H1 (cell line): Measurements from ENCODE around the gene ANKRD40. TPM values are rescaled to one million over a fixed set of nuclear protein-coding genes. Genes with fewer than 3 reads are reported as not detected.

Source experiments
- CTCF ChIA-PET: fragments of 300-600 bp; sonication (Branson Sonifier 250); formaldehyde crosslinking; loops from one replicate; lab custom pipeline; 2021; ENCODE audit not compliant: partially characterized antibody; lab: Charles Lee
- POLR2A ChIA-PET: fragments of 300-600 bp; sonication (Branson Sonifier 250); formaldehyde crosslinking; loops from one replicate; lab custom pipeline; 2021; ENCODE audit warnings: inconsistent platforms; ENCODE audit not compliant: partially characterized antibody; lab: Charles Lee
- DNase-seq, 2 experiments: peaks; one replicate each; pipeline versions ENCODE4 v3.0.0 to v3.0.0-alpha.2; 2010 to 2022; ENCODE audit warnings: low spot score in 2 of 2, low read depth in 1 of 2, mixed read lengths in 1 of 2
- FAIRE-seq: peaks from 2 replicates; lab custom pipeline; 2011; peaks lifted over from hg19 to GRCh38; lab: Jason Lieb, UNC
- H2AFZ ChIP-seq: 2 replicates; pipeline ENCODE4 v1.8.1; 2012; ENCODE audit warnings: low read length, inconsistent platforms
- H2AK5ac ChIP-seq: 2 replicates; pipeline ENCODE4 v1.6.1; 2013; ENCODE audit warnings: low read depth, low read length
- H2BK120ac ChIP-seq: replicated peaks from 2 replicates; pipeline ENCODE3; 2013; ENCODE audit warnings: low read depth, low read length, inconsistent platforms
- H2BK12ac ChIP-seq: 2 replicates; pipeline ENCODE4 v1.6.1; 2013; ENCODE audit warnings: low read depth, low read length
- H2BK15ac ChIP-seq: 2 replicates; pipeline ENCODE4 v1.6.1; 2013; ENCODE audit warnings: low read length
- H2BK20ac ChIP-seq: 2 replicates; pipeline ENCODE4 v1.6.1; 2013; ENCODE audit warnings: low read length
- H2BK5ac ChIP-seq: 2 replicates; pipeline ENCODE4 v1.6.1; 2013; ENCODE audit warnings: low read depth, low read length
- H3K14ac ChIP-seq: 2 replicates; pipeline ENCODE4 v1.6.1; 2013; ENCODE audit warnings: inconsistent platforms; ENCODE audit not compliant: insufficient read length
- H3K18ac ChIP-seq: 2 replicates; pipeline ENCODE4 v1.6.1; 2013; ENCODE audit warnings: low read length; ENCODE audit errors: extremely low read depth
- H3K23ac ChIP-seq: 2 replicates; pipeline ENCODE4 v1.6.1; 2013; ENCODE audit warnings: inconsistent platforms; ENCODE audit not compliant: insufficient read length
- H3K23me2 ChIP-seq: 2 replicates; pipeline ENCODE4 v1.6.1; 2013; ENCODE audit warnings: low read depth, low read length
- H3K27ac ChIP-seq: 2 replicates; pipeline ENCODE4 v1.6.1; 2011; ENCODE audit warnings: low read depth, low read length, inconsistent platforms
- H3K27me3 ChIP-seq, 4 experiments: replicated peaks in 1 of 4; 1 replicate in 1 of 4; 2 replicates in 3 of 4; pipeline versions ENCODE4 v1.6.1 to v1.8.1; 2011 to 2013; ENCODE audit warnings: low read length in 3 of 4, mild to moderate bottlenecking in 3 of 4, inconsistent platforms in 2 of 4, mixed read lengths in 2 of 4, moderate library complexity in 1 of 4; ENCODE audit not compliant: control insufficient read depth in 3 of 4, insufficient read depth in 3 of 4; ENCODE audit errors: extremely low read depth in 1 of 4
- H3K36me3 ChIP-seq, 4 experiments: 2 replicates each; pipeline versions ENCODE4 v1.6.1 to v1.8.1; 2011 to 2013; ENCODE audit warnings: mild to moderate bottlenecking in 4 of 4, low read length in 3 of 4, moderate library complexity in 2 of 4, control low read depth in 1 of 4, inconsistent platforms in 1 of 4; ENCODE audit not compliant: insufficient read depth in 4 of 4, control insufficient read depth in 2 of 4
- H3K4ac ChIP-seq: replicated peaks from 2 replicates; pipeline ENCODE3; 2013; ENCODE audit warnings: low read length, low read depth, mixed read lengths, inconsistent platforms; ENCODE audit not compliant: insufficient read length
- H3K4me1 ChIP-seq, 4 experiments: replicated peaks in 1 of 4; 1 replicate in 1 of 4; 2 replicates in 3 of 4; pipeline versions ENCODE4 v1.6.1 to v1.8.1; 2011 to 2013; ENCODE audit warnings: low read length in 3 of 4, inconsistent platforms in 2 of 4, mixed read lengths in 1 of 4; ENCODE audit not compliant: insufficient read depth in 4 of 4, control insufficient read depth in 3 of 4
- H3K4me2 ChIP-seq, 2 experiments: 2 replicates each; pipeline versions ENCODE4 v1.6.1 to v1.8.1; 2011 to 2013; ENCODE audit warnings: low read depth in 2 of 2, low read length in 2 of 2, control low read depth in 1 of 2, inconsistent platforms in 1 of 2, mild to moderate bottlenecking in 1 of 2; ENCODE audit not compliant: insufficient read depth in 1 of 2
- H3K4me3 ChIP-seq, 4 experiments: fragments of 200-600, 300-600 bp in 1 of 4; sonication (generic), shearing (Covaris generic), sonication (Bioruptor Twin) in 1 of 4; 2 replicates each; pipeline versions ENCODE4 v1.5.1 to v1.8.1; 2011 to 2016; ENCODE audit warnings: low read length in 4 of 4, low read depth in 3 of 4, control low read depth in 2 of 4, inconsistent platforms in 2 of 4, mild to moderate bottlenecking in 2 of 4, mixed read lengths in 1 of 4, moderate library complexity in 1 of 4; ENCODE audit not compliant: insufficient read depth in 2 of 4; ENCODE audit errors: extremely low read depth in 1 of 4
- H3K56ac ChIP-seq: replicated peaks from 2 replicates; pipeline ENCODE3; 2013; ENCODE audit warnings: low read depth, mild to moderate bottlenecking, mixed read lengths, low read length, inconsistent platforms; ENCODE audit not compliant: insufficient read length
- H3K79me1 ChIP-seq: 2 replicates; pipeline ENCODE4 v1.6.1; 2013; ENCODE audit warnings: low read depth, low read length, control low read depth
- H3K79me2 ChIP-seq, 2 experiments: 2 replicates each; pipeline versions ENCODE4 v1.6.1 to v1.8.1; 2012 to 2013; ENCODE audit warnings: low read length in 2 of 2, mild to moderate bottlenecking in 2 of 2, inconsistent platforms in 1 of 2; ENCODE audit not compliant: insufficient read depth in 2 of 2, control insufficient read depth in 1 of 2
- H3K9ac ChIP-seq, 4 experiments: replicated peaks in 1 of 4; 1 replicate in 1 of 4; 2 replicates in 3 of 4; pipeline versions ENCODE4 v1.6.1 to v1.8.1; 2011 to 2013; ENCODE audit warnings: low read depth in 3 of 4, low read length in 3 of 4, control low read depth in 2 of 4, mild to moderate bottlenecking in 2 of 4, moderate library complexity in 2 of 4, inconsistent platforms in 1 of 4; ENCODE audit errors: extremely low read depth in 1 of 4
- H3K9me3 ChIP-seq, 2 experiments: 2 replicates each; pipeline versions ENCODE4 v1.6.1 to v1.8.1; 2012 to 2013; ENCODE audit warnings: mild to moderate bottlenecking in 2 of 2, moderate library complexity in 2 of 2, control low read depth in 1 of 2, inconsistent platforms in 1 of 2, low read depth in 1 of 2, low read length in 1 of 2, mixed read lengths in 1 of 2; ENCODE audit not compliant: insufficient read depth in 2 of 2
- H4K20me1 ChIP-seq, 2 experiments: replicated peaks in 1 of 2; 2 replicates each; pipeline versions ENCODE3 to v1.8.1; 2011 to 2013; ENCODE audit warnings: inconsistent platforms in 2 of 2, low read length in 2 of 2, mild to moderate bottlenecking in 1 of 2; ENCODE audit not compliant: insufficient read depth in 2 of 2, control insufficient read depth in 1 of 2
- H4K5ac ChIP-seq: 2 replicates; pipeline ENCODE4 v1.6.1; 2013; ENCODE audit warnings: low read length, low read depth, mixed read lengths, inconsistent platforms; ENCODE audit not compliant: insufficient read length
- H4K8ac ChIP-seq: 2 replicates; pipeline ENCODE4 v1.8.0; 2013; ENCODE audit warnings: mild to moderate bottlenecking, moderate library complexity, low read length, inconsistent platforms; ENCODE audit not compliant: insufficient read depth; ENCODE audit errors: extremely low read depth
- H4K91ac ChIP-seq: replicated peaks from 2 replicates; pipeline ENCODE3; 2013; ENCODE audit warnings: low read length, mixed read lengths, inconsistent platforms; ENCODE audit not compliant: insufficient read length
- CHD1 ChIP-seq: IDR thresholded peaks from 2 replicates; pipeline ENCODE4 v1.6.1; 2012; ENCODE audit warnings: low read depth, low read length, improper control_type of control experiment
- CTBP2 ChIP-seq: IDR thresholded peaks from 2 replicates; pipeline ENCODE4 v1.7.0; 2011; ENCODE audit warnings: borderline replicate concordance, mild to moderate bottlenecking, moderate library complexity, mixed read lengths, low read length; ENCODE audit not compliant: insufficient read depth, insufficient read length
- FOSL1 ChIP-seq: IDR thresholded peaks from 2 replicates; pipeline ENCODE4 v1.6.1; 2011; ENCODE audit warnings: mild to moderate bottlenecking, low read depth, low read length, moderate library complexity; ENCODE audit not compliant: insufficient read depth
- JUN ChIP-seq: IDR thresholded peaks from 2 replicates; pipeline ENCODE4 v1.6.1; 2011; ENCODE audit warnings: low read depth, mild to moderate bottlenecking, improper control_type of control experiment, low read length
- JUND ChIP-seq: IDR thresholded peaks from 2 replicates; pipeline ENCODE4 v1.6.1; 2011; ENCODE audit warnings: mild to moderate bottlenecking, improper control_type of control experiment, low read length
- NANOG ChIP-seq: IDR thresholded peaks from 2 replicates; pipeline ENCODE4 v1.6.1; 2011; ENCODE audit warnings: low read length, low read depth, mild to moderate bottlenecking, inconsistent platforms; ENCODE audit not compliant: insufficient read depth, poor library complexity, severe bottlenecking
- RAD21 ChIP-seq, 2 experiments: IDR thresholded peaks in 1 of 2; conservative IDR thresholded peaks in 1 of 2; 2 replicates each; pipeline ENCODE4 v1.6.1; 2011; ENCODE audit warnings: low read depth in 2 of 2, low read length in 2 of 2, improper control_type of control experiment in 1 of 2, inconsistent platforms in 1 of 2, mild to moderate bottlenecking in 1 of 2, moderate library complexity in 1 of 2
- SIN3A ChIP-seq, 2 experiments: IDR thresholded peaks in 1 of 2; conservative IDR thresholded peaks in 1 of 2; 2 replicates each; pipeline ENCODE4 v1.6.1; 2011 to 2012; ENCODE audit warnings: low read length in 2 of 2, improper control_type of control experiment in 1 of 2, low read depth in 1 of 2, mild to moderate bottlenecking in 1 of 2
- SP4 ChIP-seq: IDR thresholded peaks from 2 replicates; pipeline ENCODE4 v1.6.1; 2012; ENCODE audit warnings: low read length, inconsistent platforms
- TCF12 ChIP-seq: IDR thresholded peaks from 2 replicates; pipeline ENCODE4 v1.6.1; 2011; ENCODE audit warnings: low read depth, mild to moderate bottlenecking, low read length
- YY1 ChIP-seq: IDR thresholded peaks from 2 replicates; pipeline ENCODE4 v1.6.1; 2011; ENCODE audit warnings: low read depth, mild to moderate bottlenecking, low read length
- WGBS, 2 experiments: shearing (Covaris generic) in 1 of 2; methylation state at CpG; one replicate each; pipeline versions ENCODE4 v1.1.6 to v1.1.7; 2013 to 2015; ENCODE audit warnings: low lambda C conversion rate in 2 of 2, mixed read lengths in 2 of 2, inconsistent platforms in 1 of 2, low coverage in 1 of 2, missing lambda C conversion rate in 1 of 2; ENCODE audit not compliant: insufficient replicate concordance in 2 of 2, insufficient coverage in 1 of 2, insufficient read length in 1 of 2; ENCODE audit errors: extremely low coverage in 1 of 2, missing lambda C conversion rate in 1 of 2; 5-methylcytosine and 5-hydroxymethylcytosine counted together
- polyA plus RNA-seq, 7 experiments: library from polyadenylated mRNA; depleted of rRNA in 3 of 7; stranded (reverse) in 5 of 7; unstranded in 2 of 7; fragments of >200 nt in 5 of 7; fragments of 200-250 nt in 2 of 7; gene quantifications; 1 replicate in 5 of 7; 2 replicates in 1 of 7; 4 replicates in 1 of 7; pipeline versions ENCODE4 v1.2.1 to v1.2.3, GENCODE V29; 2011 to 2013; ENCODE audit warnings: missing spikeins in 2 of 7, mixed read lengths in 2 of 7
- total RNA-seq: library from RNA; stranded (reverse); fragmentation: NEBNext Ultra II Directional; extraction: Animal tissue kit (Norgen Biotek cat#: 25700); gene quantifications from 2 replicates; pipeline ENCODE4 v1.2.1, GENCODE V29; 2021

ANKRD40 gene
- total and polyA plus RNA-seq, 2 of the 8 experiments (the other 6 are each of a cell fraction or from before 2014, with no cell fraction given) = 26.1 to 50.1 TPM

GRCh38 chr17:50691550-50692447 is 15.9 kb downstream of the ANKRD40 start:
- no peak overlapping the region for H2BK20ac ChIP-seq
- no peak overlapping the region for H3K18ac ChIP-seq
- no peak overlapping the region for H4K5ac ChIP-seq
- no peak overlapping the region for H3K4me3 ChIP-seq
- ChIA-PET CTCF (interaction anchor here (0.6 to 20.2 kb wide), 12 partner anchors 9 to 141 kb away, joined by 3 to 391 read pairs (median 5); partner anchors contain the start of gene SPATA20), POLR2A (interaction anchor here (0.7 to 2.2 kb wide), 3 partner anchors 19 to 31 kb away, joined by 3 to 5 read pairs (median 4); partner anchors contain the start of gene LUC7L3)
- DNase-seq (no peak), FAIRE-seq (no peak)
- no peak overlapping the region for H2BK12ac ChIP-seq
- H2BK5ac ChIP-seq = no peak overlapping the region
- H3K27me3 ChIP-seq = no peaks in the 10 kb centered on the region
- H3K36me3 ChIP-seq = peaks cover 13 to 35% (median 22%) of the 10 kb centered on the region in 4 experiments
- no peak overlapping the region for H3K56ac ChIP-seq
- no peak overlapping the region for H2AK5ac ChIP-seq
- H4K8ac ChIP-seq = no peak overlapping the region
- no peaks in the 10 kb centered on the region for H3K79me2 ChIP-seq
- no peak overlapping the region for H3K9ac ChIP-seq
- H3K9me3 ChIP-seq = no peaks in the 10 kb centered on the region
- H2BK15ac ChIP-seq = no peak overlapping the region
- no peak overlapping the region for H3K4me2 ChIP-seq
- H2BK120ac ChIP-seq = no peak overlapping the region
- no peak overlapping the region for H2AFZ ChIP-seq
- H3K4ac ChIP-seq = no peak overlapping the region
- H3K23ac ChIP-seq = no peak overlapping the region
- H3K4me1 ChIP-seq = peaks cover 1 to 18% (median 8%) of the 10 kb centered on the region in 4 experiments; a peak in 6 of 7 replicates
- no peaks in the 10 kb centered on the region for H4K20me1 ChIP-seq
- H3K79me1 ChIP-seq = no peaks in the 10 kb centered on the region
- no peak overlapping the region for H3K14ac ChIP-seq
- no peak overlapping the region for H3K27ac ChIP-seq
- no peaks in the 10 kb centered on the region for H3K23me2 ChIP-seq
- 85% methylated on average over 6 of the region's 6 CpGs; no CpG with 5 or more reads in 1 of the 2 experiments for WGBS, 2 experiments
- H4K91ac ChIP-seq = no peak overlapping the region
- no peak for TF ChIP-seq FOSL1
- TF ChIP-seq RAD21 (IDR thresholded peaks at IDR 0.05 in 1 of 2, conservative IDR thresholded peaks at IDR 0.05 in 1 of 2; ENCODE audit: low read depth in 2 of 2, low read length in 2 of 2) = no peak
- TF ChIP-seq TCF12 = no peak
- TF ChIP-seq SP4 = no peak
- TF ChIP-seq JUND = no peak
- no peak for TF ChIP-seq NANOG
- TF ChIP-seq JUN = no peak
- TF ChIP-seq YY1 = no peak
- no peak for TF ChIP-seq SIN3A (conservative IDR thresholded peaks at IDR 0.05 in 1 of 2, IDR thresholded peaks at IDR 0.05 in 1 of 2; ENCODE audit: low read depth in 1 of 2, low read length in 2 of 2)
- no peak for TF ChIP-seq CTBP2
- TF ChIP-seq CHD1 = no peak
